B cell (primary cell): Measurements from ENCODE around the gene BCL2L1. TPM values are rescaled to one million over a fixed set of nuclear protein-coding genes. Genes with fewer than 3 reads are reported as not detected.

Experiments
- ATAC-seq: fragments of 200-7000 bp; cut with Tn5 transposase; one replicate; pipeline ENCODE4 v1.10.0; 2021; ENCODE audit warnings: low read depth, mild to moderate bottlenecking, moderate number of reproducible peaks, moderate library complexity
- CTCF ChIA-PET: fragments of 350-600 bp; sonication (Branson Sonifier 250); formaldehyde crosslinking; loops from one replicate; lab custom pipeline; 2021; ENCODE audit warnings: antibody characterized with exemption, inconsistent platforms; lab: Charles Lee
- POLR2A ChIA-PET: fragments of 350-600 bp; sonication (Branson Sonifier 250); formaldehyde crosslinking; loops from one replicate; lab custom pipeline; 2021; ENCODE audit warnings: antibody characterized with exemption; lab: Charles Lee
- DNase-seq: peaks from one replicate; pipeline ENCODE4 v3.0.0; 2013
- H2AFZ ChIP-seq: 2 replicates; pipeline ENCODE4 v1.6.1; 2012; ENCODE audit warnings: mild to moderate bottlenecking, low read depth, low read length; ENCODE audit not compliant: insufficient read depth, poor library complexity, severe bottlenecking
- H3K27ac ChIP-seq, 2 donors: 1 replicate in 1 of 2; 2 replicates in 1 of 2; pipeline ENCODE4 v1.5.1; 2012 to 2013; ENCODE audit warnings: low read length in 2 of 2, mild to moderate bottlenecking in 2 of 2, moderate library complexity in 1 of 2
- H3K27me3 ChIP-seq, 4 experiments: fragments of 200-600 bp in 1 of 4; sonication (generic) in 1 of 4; replicated peaks in 1 of 4; 1 replicate in 2 of 4; 2 replicates in 2 of 4; pipeline versions ENCODE4 v1.6.1 to v1.7.0; 2013 to 2016; ENCODE audit warnings: low read length in 3 of 4, mild to moderate bottlenecking in 2 of 4, mixed read lengths in 1 of 4, moderate library complexity in 1 of 4; ENCODE audit not compliant: insufficient read depth in 4 of 4, control insufficient read depth in 3 of 4; ENCODE audit errors: control extremely low read depth in 1 of 4
- H3K36me3 ChIP-seq, 2 experiments: replicated peaks in 1 of 2; 1 replicate in 1 of 2; 2 replicates in 1 of 2; pipeline versions ENCODE4 v1.6.1 to v1.7.1; 2013; ENCODE audit warnings: low read length in 1 of 2; ENCODE audit not compliant: insufficient read depth in 2 of 2, control insufficient read depth in 1 of 2; ENCODE audit errors: control extremely low read depth in 1 of 2, extremely low read depth in 1 of 2
- H3K4me1 ChIP-seq, 2 donors: fragments of 200-600 bp in 1 of 2; sonication (generic) in 1 of 2; 1 replicate in 1 of 2; 2 replicates in 1 of 2; pipeline versions ENCODE4 v1.5.1 to v1.6.1; 2013 to 2017; ENCODE audit warnings: low read length in 2 of 2; ENCODE audit not compliant: control insufficient read depth in 2 of 2, insufficient read depth in 2 of 2
- H3K4me2 ChIP-seq: replicated peaks from 2 replicates; pipeline ENCODE3; 2012; ENCODE audit warnings: mild to moderate bottlenecking, low read depth, low read length; ENCODE audit not compliant: poor library complexity, severe bottlenecking
- H3K4me3 ChIP-seq, 5 experiments: fragments of 200-600 bp in 1 of 5; sonication (generic) in 1 of 5; 1 replicate in 3 of 5; 2 replicates in 2 of 5; pipeline versions ENCODE4 v1.5.1 to v1.7.0; 2011 to 2016; ENCODE audit warnings: low read length in 4 of 5, mild to moderate bottlenecking in 4 of 5, low read depth in 2 of 5, control low read depth in 1 of 5, moderate library complexity in 1 of 5; ENCODE audit not compliant: insufficient read depth in 1 of 5; ENCODE audit errors: control extremely low read depth in 1 of 5, extremely low read depth in 1 of 5
- H3K79me2 ChIP-seq: fragments of 200-600 bp; sonication (generic); one replicate; pipeline ENCODE4 v1.6.0; 2016; ENCODE audit warnings: low read length; ENCODE audit not compliant: control insufficient read depth, insufficient read depth
- H3K9ac ChIP-seq: fragments of 200-600 bp; sonication (generic); 2 replicates; pipeline ENCODE4 v1.6.1; 2017; ENCODE audit warnings: mild to moderate bottlenecking, low read length, moderate library complexity
- H3K9me3 ChIP-seq, 3 donors: one replicate each; pipeline versions ENCODE4 v1.6.1 to v1.7.1; 2013; ENCODE audit warnings: low read length in 2 of 3; ENCODE audit not compliant: control insufficient read depth in 2 of 3, insufficient read depth in 1 of 3; ENCODE audit errors: control extremely low read depth in 1 of 3
- H4K20me1 ChIP-seq: 2 replicates; pipeline ENCODE4 v1.6.0; 2012; ENCODE audit warnings: mild to moderate bottlenecking, low read length; ENCODE audit not compliant: insufficient read depth, control insufficient read depth, poor library complexity, severe bottlenecking
- H3K27ac Mint-ChIP-seq: one replicate; pipeline ENCODE4 v1.8.0; 2021; ENCODE audit warnings: mixed read lengths
- H3K27me3 Mint-ChIP-seq: one replicate; pipeline ENCODE4 v1.8.0; 2021; ENCODE audit warnings: mixed read lengths
- H3K4me1 Mint-ChIP-seq: one replicate; pipeline ENCODE4 v1.8.0; 2021; ENCODE audit warnings: mixed read lengths
- H3K4me3 Mint-ChIP-seq: one replicate; pipeline ENCODE4 v1.8.0; 2021; ENCODE audit warnings: mixed read lengths
- H3K9me3 Mint-ChIP-seq: one replicate; pipeline ENCODE4 v1.8.0; 2022; ENCODE audit warnings: mixed read lengths; ENCODE audit not compliant: insufficient read depth
- CTCF ChIP-seq: fragments of 200-600 bp; IDR thresholded peaks from one replicate; pipeline ENCODE4 v1.8.0; 2022; ENCODE audit warnings: antibody characterized with exemption, mild to moderate bottlenecking
- EZH2 ChIP-seq: IDR thresholded peaks from 2 replicates; pipeline ENCODE4 v1.6.1; 2012; ENCODE audit warnings: borderline replicate concordance, low read depth, mild to moderate bottlenecking, moderate library complexity, low read length; ENCODE audit not compliant: insufficient read depth, poor library complexity, severe bottlenecking
- WGBS: methylation state at CpG from one replicate; pipeline ENCODE4 v1.1.5; 2013; ENCODE audit warnings: missing lambda C conversion rate; ENCODE audit not compliant: insufficient coverage; 5-methylcytosine and 5-hydroxymethylcytosine counted together
- intact Hi-C: fragments of 100-400 bp; cut with micrococcal nuclease; formaldehyde crosslinking; loops from one replicate; pipeline ENCODE4 v1.10.0; 2022
- polyA plus RNA-seq: library from polyadenylated mRNA; depleted of rRNA; stranded (reverse); fragments of >200 nt; gene quantifications from 2 replicates; pipeline ENCODE4 v1.2.3, GENCODE V29; 2012
- total RNA-seq, 2 donors: library from RNA; stranded (reverse); fragments of 120-200 nt in 1 of 2; gene quantifications; 1 replicate in 1 of 2; 2 replicates in 1 of 2; pipeline versions ENCODE4 v1.2.3 to v1.2.4, GENCODE V29; 2013 to 2022

BCL2L1 gene
- total and polyA plus RNA-seq, 2 donors (not counting 1 experiment from before 2014, with no cell fraction given): 10.1 to 33.0 TPM

- ChIA-PET POLR2A (interaction anchor here (0.5 to 2.8 kb wide), 10 partner anchors 15 to 161 kb away, joined by 3 to 43 read pairs (median 6); partner anchors contain the start of gene TPX2), CTCF (interaction anchor here (0.7 to 10.5 kb wide), 31 partner anchors 9 to 228 kb away, joined by 3 to 455 read pairs (median 7); partner anchors contain the start of genes ID1, PDRG1 and TPX2)
- DNase-seq: peak; percentile 100
- H3K79me2 ChIP-seq: peaks cover 42% of the 10 kb centered on the region
- no peaks in the 10 kb centered on the region for H4K20me1 ChIP-seq
- peaks cover 37 to 40% of the 10 kb centered on the region in 2 donors for H3K4me1 ChIP-seq
- peaks cover 43% of the 10 kb centered on the region for H3K4me1 Mint-ChIP-seq
- peak overlapping the region; percentile 65 to 99 (median 88) for H3K4me3 ChIP-seq
- H3K36me3 ChIP-seq: no peaks in the 10 kb centered on the region
- H2AFZ ChIP-seq: peak overlapping the region; percentile 93
- under 1% methylated on average over 75 of the region's 77 CpGs for WGBS
- peak overlapping the region; percentile 97 for H3K9ac ChIP-seq
- TF ChIP-seq EZH2 (no peak), CTCF (peak; percentile 83)
- peak; percentile 91 for ATAC-seq
- H3K9me3 Mint-ChIP-seq: no peaks in the 10 kb centered on the region
- peak overlapping the region; percentile 84 to 97 for H3K27ac ChIP-seq
- peak overlapping the region; percentile 95 for H3K27ac Mint-ChIP-seq
- H3K4me2 ChIP-seq: peak overlapping the region; percentile 99
- intact Hi-C loops: loop anchor here (1.0 to 2.0 kb wide), 9 partner anchors 16 to 161 kb away; partner anchors contain the start of genes ID1 and TPX2
- H3K4me3 Mint-ChIP-seq: peak overlapping the region; percentile 92
- H3K9me3 ChIP-seq: no peaks in the 10 kb centered on the region
- H3K27me3 Mint-ChIP-seq: no peaks in the 10 kb centered on the region
- H3K27me3 ChIP-seq: no peaks in the 10 kb centered on the region
These were observed 831 bp upstream of the BCL2L1 start for GRCh38 chr20:31723319-31724078.

- H3K9me3 ChIP-seq: no peaks in the 10 kb centered on the region
- Mint-ChIP-seq H3K27me3 (no peaks in the 10 kb centered on the region), H3K27ac (peak overlapping the region; percentile 95), H3K9me3 (no peaks in the 10 kb centered on the region), H3K4me3 (peak overlapping the region; percentile 92), H3K4me1 (peaks cover 44% of the 10 kb centered on the region)
- TF ChIP-seq EZH2: no peak
- TF ChIP-seq CTCF: peak; percentile 10
- H3K4me3 ChIP-seq: peak overlapping the region; percentile 65 to 99 (median 88)
- ATAC-seq (peak; percentile 35), DNase-seq (no peak)
- no peaks in the 10 kb centered on the region for H3K36me3 ChIP-seq
- peaks cover 2% of the 10 kb centered on the region for H4K20me1 ChIP-seq
- ChIA-PET CTCF (interaction anchor here (0.7 to 10.5 kb wide), 25 partner anchors 8 to 229 kb away, joined by 3 to 455 read pairs (median 10); partner anchors contain the start of genes ID1, PDRG1 and TPX2), POLR2A (interaction anchor here (0.5 to 2.8 kb wide), 10 partner anchors 16 to 157 kb away, joined by 3 to 43 read pairs (median 6); partner anchors contain the start of gene TPX2)
- H3K4me1 ChIP-seq: peaks cover 39 to 45% of the 10 kb centered on the region in 2 donors
- H2AFZ ChIP-seq: peak overlapping the region; percentile 93
- peak overlapping the region; percentile 97 for H3K9ac ChIP-seq
- intact Hi-C loops: loop anchor here (1.0 to 2.0 kb wide), 9 partner anchors 16 to 160 kb away; partner anchors contain the start of genes ID1 and TPX2
- WGBS: 0% methylated on average over 10 of the region's 10 CpGs
- no peaks in the 10 kb centered on the region for H3K27me3 ChIP-seq
- H3K4me2 ChIP-seq: peak overlapping the region; percentile 99
- peaks cover 46% of the 10 kb centered on the region for H3K79me2 ChIP-seq
- peak overlapping the region; percentile 84 to 97 for H3K27ac ChIP-seq
These were observed 326 bp upstream of the BCL2L1 start for GRCh38 chr20:31723069-31723318.
